ENCODE data around the gene SLC10A6. TPM values are rescaled to one million over a fixed set of nuclear protein-coding genes. Genes with fewer than 3 reads are reported as not detected.

SLC10A6 gene
- total RNA-seq, 6 experiments from 2014 or later = 0.17 to 0.26 (median 0.19) TPM; not detected in 3

GRCh38 chr4:86872135-86872534, 23.0 kb upstream of the SLC10A6 start:
- Histone ChIP-seq H3K9me3 (no peaks in the 10 kb centered on the region), H3K36me3 (no peaks in the 10 kb centered on the region), H3K4me1 (no peaks in the 10 kb centered on the region), H3K4me3 (no peak overlapping the region), H3K27me3 (no peaks in the 10 kb centered on the region), H3K27ac (no peak overlapping the region)
- intact Hi-C loops (cut with DNase I) = no loop called here
- TF ChIP-seq CTCF (IDR thresholded peaks at IDR 0.05) (no peak), POLR2A (IDR thresholded peaks at IDR 0.05) (no peak)
- 68% methylated on average over 4 of the region's 4 CpGs for WGBS (ENCODE audit: insufficient coverage, low coverage, low lambda C conversion rate, missing lambda C conversion rate)
- DNase-seq = no peak
- no peak for ATAC-seq

DNA sequence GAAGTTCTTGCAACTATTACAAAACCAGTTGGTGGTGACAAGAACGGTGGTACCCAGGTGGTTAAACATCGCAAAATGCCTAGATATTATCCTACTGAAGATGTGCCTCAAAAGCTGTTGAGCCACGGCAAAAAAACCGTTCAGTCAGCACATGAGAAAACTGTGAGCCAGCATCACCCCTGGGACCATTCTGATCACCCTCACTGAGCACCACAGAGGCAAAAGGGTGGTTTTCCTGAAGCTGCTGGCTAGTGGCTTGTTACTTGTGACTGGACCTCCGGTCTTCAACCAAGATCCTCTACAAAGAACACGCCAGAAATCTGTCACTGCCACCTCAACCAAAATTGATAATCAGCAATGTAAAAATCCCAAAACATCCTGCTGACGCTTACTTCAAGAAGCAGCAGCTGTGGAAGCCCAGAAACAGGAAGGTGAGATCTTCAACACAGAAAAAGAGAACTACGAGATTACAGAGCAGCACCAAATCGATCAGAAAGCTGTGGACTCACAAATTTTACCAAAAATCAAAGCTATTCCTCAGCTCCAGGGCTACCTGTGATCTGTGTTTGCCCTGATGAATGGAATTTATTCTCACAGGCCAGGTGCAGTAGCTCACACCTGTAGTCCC, 21.4 kb upstream of the SLC10A6 start:
- WGBS (ENCODE audit: insufficient coverage, low coverage, low lambda C conversion rate, missing lambda C conversion rate) = 45% methylated on average over 9 of the region's 9 CpGs
- TF ChIP-seq POLR2A (IDR thresholded peaks at IDR 0.05) (no peak), CTCF (IDR thresholded peaks at IDR 0.05) (no peak)
- no peak overlapping the region for H3K4me3 ChIP-seq
- no peaks in the 10 kb centered on the region for H3K27me3 ChIP-seq
- no peaks in the 10 kb centered on the region for H3K4me1 ChIP-seq
- H3K9me3 ChIP-seq = no peaks in the 10 kb centered on the region
- H3K27ac ChIP-seq = no peak overlapping the region
- ATAC-seq (no peak), DNase-seq (no peak)
- no peaks in the 10 kb centered on the region for H3K36me3 ChIP-seq
- intact Hi-C loops (cut with DNase I) = no loop called here

DNA sequence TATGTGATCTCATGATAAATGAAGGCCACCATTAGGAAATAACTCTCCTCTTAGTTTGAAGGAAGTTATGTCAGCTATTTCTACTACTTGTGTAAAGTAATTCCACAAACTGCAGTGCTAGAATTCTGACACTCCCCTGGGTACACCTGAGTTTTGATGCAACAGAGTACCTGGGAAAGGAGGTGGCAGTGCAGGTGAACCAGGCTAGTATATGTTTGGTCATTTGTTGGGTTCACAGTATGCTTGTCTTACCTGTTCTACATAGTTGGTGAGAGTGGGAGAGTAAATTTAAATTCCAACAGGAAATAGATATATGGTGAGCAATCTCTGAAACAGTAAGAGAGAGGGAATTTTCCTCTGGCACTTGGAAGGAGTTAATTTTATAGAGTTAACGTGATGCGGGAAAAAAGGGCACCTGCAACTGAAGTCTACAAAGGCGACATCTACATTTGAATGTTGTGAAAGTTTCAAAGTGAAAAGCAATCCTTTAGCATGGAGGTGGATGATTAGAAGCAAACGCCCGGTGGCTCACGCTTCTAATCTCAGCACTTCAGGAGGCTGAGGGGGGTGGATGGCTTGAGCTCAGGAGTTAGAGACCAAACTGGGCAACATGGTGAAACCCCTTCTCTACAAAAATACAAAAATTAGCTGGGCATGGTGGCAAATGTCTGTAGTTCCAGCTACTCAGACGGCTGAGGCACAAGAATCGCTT, 8.3 kb upstream of the SLC10A6 start:
- H3K4me1 ChIP-seq = no peaks in the 10 kb centered on the region
- intact Hi-C loops (cut with DNase I) = no loop called here
- no peak for ATAC-seq
- no peak overlapping the region for H3K4me3 ChIP-seq
- no peak for DNase-seq
- H3K27me3 ChIP-seq = no peaks in the 10 kb centered on the region
- H3K36me3 ChIP-seq = no peaks in the 10 kb centered on the region
- TF ChIP-seq CTCF (IDR thresholded peaks at IDR 0.05) = no peak
- no peak for TF ChIP-seq POLR2A (IDR thresholded peaks at IDR 0.05)
- H3K9me3 ChIP-seq = no peaks in the 10 kb centered on the region
- H3K27ac ChIP-seq = no peak overlapping the region
- 95% methylated on average over 4 of the region's 8 CpGs for WGBS (ENCODE audit: insufficient coverage, low coverage, low lambda C conversion rate, missing lambda C conversion rate)

DNA sequence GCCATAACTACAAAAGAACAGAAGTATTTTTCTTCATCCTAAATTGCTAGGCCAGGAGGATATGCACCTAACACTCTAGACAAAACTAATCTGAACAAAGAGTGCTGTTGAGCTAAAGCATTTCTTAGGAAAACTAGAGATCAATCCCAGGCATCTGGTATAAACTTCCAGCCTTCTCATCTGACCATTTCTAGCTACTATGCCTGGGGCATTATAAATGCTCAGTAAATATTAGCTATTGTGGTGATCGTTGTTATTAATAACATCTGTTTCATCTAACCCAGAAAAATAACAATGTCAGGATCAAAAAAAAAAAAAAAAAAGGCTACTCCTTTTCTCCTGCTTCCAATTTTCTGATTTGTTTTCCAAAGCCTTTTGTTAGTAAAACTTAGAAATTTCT, 7.7 kb upstream of the SLC10A6 start:
- Histone ChIP-seq H3K4me1 (no peaks in the 10 kb centered on the region), H3K27ac (no peak overlapping the region), H3K4me3 (no peak overlapping the region), H3K36me3 (no peaks in the 10 kb centered on the region), H3K27me3 (no peaks in the 10 kb centered on the region), H3K9me3 (no peaks in the 10 kb centered on the region)
- ATAC-seq (no peak), DNase-seq (no peak)
- intact Hi-C loops (cut with DNase I) = no loop called here
- TF ChIP-seq CTCF (IDR thresholded peaks at IDR 0.05) (no peak), POLR2A (IDR thresholded peaks at IDR 0.05) (no peak)
- WGBS (ENCODE audit: insufficient coverage, low coverage, low lambda C conversion rate, missing lambda C conversion rate) = 92% methylated on average over 1 of the region's 1 CpG

All from right lobe of liver (tissue), 6 donors.